IPS-20b (cell line): ENCODE data around the gene SSTR3.

ENCODE experiments used
- H3K27ac ChIP-seq: one replicate; pipeline ENCODE4 v1.5.1; 2013; ENCODE audit warnings: low read length
- H3K27me3 ChIP-seq: 2 replicates; pipeline ENCODE4 v1.6.1; 2013; ENCODE audit warnings: mild to moderate bottlenecking, low read length, inconsistent platforms; ENCODE audit not compliant: insufficient read depth
- H3K36me3 ChIP-seq: 2 replicates; pipeline ENCODE4 v1.6.1; 2013; ENCODE audit warnings: low read depth, mild to moderate bottlenecking, inconsistent platforms, low read length, moderate library complexity; ENCODE audit not compliant: insufficient read depth
- H3K4me1 ChIP-seq: 2 replicates; pipeline ENCODE4 v1.6.1; 2013; ENCODE audit warnings: mild to moderate bottlenecking, control low read depth, inconsistent platforms, low read length, moderate library complexity; ENCODE audit not compliant: insufficient read depth
- H3K4me3 ChIP-seq: 2 replicates; pipeline ENCODE4 v1.5.1; 2013; ENCODE audit warnings: mild to moderate bottlenecking, low read length, inconsistent platforms
- H3K9ac ChIP-seq: 2 replicates; pipeline ENCODE4 v1.6.1; 2013; ENCODE audit warnings: low read depth, mild to moderate bottlenecking, inconsistent platforms, low read length, moderate library complexity
- H3K9me3 ChIP-seq: 2 replicates; pipeline ENCODE4 v1.6.1; 2013; ENCODE audit warnings: mild to moderate bottlenecking, low read depth, low read length, inconsistent platforms; ENCODE audit not compliant: insufficient read depth

SSTR3 gene

DNA sequence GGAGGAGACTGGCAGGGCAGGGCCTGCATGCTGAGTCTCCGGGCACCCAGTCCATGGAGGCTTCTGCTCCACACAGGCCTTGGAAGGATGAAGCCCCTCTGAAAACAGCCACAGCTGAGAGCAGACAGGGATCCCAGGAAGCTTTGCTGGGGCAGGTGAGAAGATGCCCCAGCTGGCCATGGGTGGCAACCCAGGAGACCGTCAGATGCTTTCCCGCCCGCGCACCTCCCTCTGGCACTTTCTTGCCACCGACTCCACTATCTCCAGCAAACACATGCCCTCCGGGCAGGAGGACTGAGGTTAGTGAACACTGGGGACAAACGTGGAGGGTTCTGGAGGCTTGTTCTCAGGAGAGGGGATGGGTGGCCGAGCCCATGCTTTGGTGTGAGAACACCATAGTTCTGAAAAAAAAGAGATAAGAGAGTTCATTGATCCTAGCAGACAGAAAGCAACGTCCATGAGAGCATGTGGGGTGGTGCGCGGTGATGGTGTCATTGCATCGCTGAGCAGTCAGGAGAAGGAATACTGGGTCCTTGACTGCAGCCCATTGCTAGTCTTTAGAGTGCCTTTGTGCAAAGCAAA lies 26.5 kb downstream of the SSTR3 start:
- Histone ChIP-seq H3K9me3 (no peaks in the 10 kb centered on the region), H3K4me3 (no peak overlapping the region), H3K36me3 (no peaks in the 10 kb centered on the region), H3K4me1 (peaks cover 25% of the 10 kb centered on the region; the same call in 1 of the 2 replicates), H3K27ac (no peak overlapping the region), H3K27me3 (no peaks in the 10 kb centered on the region), H3K9ac (no peak overlapping the region)

DNA sequence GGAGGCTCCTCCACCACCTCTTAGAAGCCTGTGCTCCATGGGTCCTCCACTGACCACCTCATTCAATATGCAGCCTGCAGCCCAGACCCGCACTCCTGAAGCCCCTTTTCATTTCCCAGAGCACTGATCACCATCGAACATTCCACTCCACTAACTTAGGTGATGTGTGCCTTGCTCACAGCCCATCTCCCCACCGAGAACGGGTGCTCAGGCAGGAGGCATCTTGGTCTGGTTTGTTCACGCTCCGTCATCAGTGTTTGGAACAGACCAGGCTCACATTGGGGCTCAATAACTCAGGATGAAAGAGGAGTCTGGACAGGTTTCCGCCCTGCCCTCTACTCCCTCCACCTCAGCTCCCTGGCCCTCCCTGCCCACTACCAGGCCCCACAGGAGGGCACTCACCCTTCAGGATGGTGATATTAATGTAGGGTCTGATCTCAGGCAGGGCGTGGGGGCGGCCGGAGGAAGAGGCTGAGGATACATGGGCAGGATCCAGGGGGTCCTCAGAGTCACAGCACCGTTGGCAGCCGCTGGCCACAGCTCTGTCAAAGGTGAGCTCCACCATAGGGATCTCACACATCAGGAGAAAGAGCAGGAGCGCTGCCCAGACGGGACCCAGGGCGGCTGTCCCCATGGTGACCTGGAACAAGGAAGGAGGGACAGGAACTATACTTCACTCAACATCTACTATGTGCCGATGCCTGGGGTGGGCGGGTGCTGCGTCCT lies 27.3 kb downstream of the SSTR3 start:
- H3K4me1 ChIP-seq = peaks cover 24% of the 10 kb centered on the region; the same call in 1 of the 2 replicates

GRCh38 chr22:37184380-37184755 lies 27.9 kb downstream of the SSTR3 start:
- Histone ChIP-seq H3K9me3 (no peaks in the 10 kb centered on the region), H3K4me3 (no peak overlapping the region), H3K27me3 (no peaks in the 10 kb centered on the region), H3K4me1 (peaks cover 18% of the 10 kb centered on the region; the same call in 1 of the 2 replicates), H3K36me3 (no peaks in the 10 kb centered on the region), H3K9ac (no peak overlapping the region), H3K27ac (no peak overlapping the region)

More for the DNA sequence above, 27.3 kb downstream of the SSTR3 start:
- Histone ChIP-seq H3K9ac (no peak overlapping the region), H3K4me3 (no peak overlapping the region), H3K27me3 (no peaks in the 10 kb centered on the region), H3K36me3 (no peaks in the 10 kb centered on the region), H3K27ac (no peak overlapping the region), H3K9me3 (no peaks in the 10 kb centered on the region)

DNA sequence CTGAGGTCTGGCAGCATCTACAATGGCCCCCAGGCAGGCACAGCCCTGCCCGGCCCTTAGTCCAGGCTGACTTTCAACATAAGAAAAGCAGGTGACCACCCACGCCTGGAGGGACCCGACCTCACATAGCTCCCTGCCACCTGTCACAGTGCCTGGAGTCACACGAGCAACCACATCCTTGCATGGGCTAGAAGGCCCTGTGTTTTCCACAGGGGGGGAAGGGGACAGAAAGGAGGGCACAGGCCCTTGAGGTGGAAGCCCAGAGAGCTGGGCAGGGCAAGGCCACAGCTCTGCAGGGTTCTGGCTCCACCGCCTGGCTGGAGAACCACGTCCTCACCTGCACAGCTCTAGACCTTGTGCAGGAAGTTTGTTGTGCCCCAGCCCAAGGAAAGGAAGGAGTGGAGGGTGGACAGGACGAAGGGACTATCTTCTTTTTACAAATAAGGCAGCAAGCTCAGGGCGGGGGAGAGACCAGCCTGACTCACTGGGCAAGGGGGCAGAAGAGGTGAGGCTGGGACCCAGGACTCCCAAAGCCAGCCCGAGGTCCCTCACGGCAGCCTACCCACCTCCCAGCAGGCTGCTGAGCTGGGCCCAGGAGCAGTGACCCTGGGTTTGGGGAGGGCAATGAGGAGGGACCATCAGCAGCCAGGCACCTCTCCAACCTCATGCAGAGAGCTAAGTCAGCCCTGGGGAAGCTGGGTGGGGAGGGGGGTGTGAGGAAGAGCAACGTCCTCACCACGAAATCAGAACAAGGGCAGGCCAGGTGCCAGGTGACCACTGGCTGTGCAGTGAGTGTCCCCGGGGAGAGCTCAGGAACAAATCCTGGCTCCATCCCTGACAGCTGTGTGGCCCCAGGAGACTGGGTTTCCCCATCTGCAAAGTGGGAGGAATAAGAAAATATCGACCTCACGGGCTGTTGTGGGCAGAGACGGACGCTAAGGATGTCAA lies 28.6 kb downstream of the SSTR3 start:
- no peak overlapping the region for H3K27ac ChIP-seq

DNA sequence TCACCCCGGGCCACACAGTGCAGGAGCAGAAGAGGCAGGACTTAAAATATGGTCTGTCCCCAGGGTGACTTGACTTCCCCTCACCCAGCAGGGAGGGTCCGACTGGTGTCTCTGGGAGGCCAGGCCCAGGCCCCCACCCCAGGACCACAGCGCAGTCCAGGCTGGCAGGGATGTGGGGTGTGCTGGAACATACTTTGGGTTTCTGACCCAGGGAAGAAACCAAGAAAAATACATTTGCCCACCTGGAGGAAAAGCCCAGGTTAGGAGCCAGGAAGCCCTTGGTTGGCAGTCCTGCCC lies 29.4 kb downstream of the SSTR3 start:
- H3K4me3 ChIP-seq = no peak overlapping the region
- no peak overlapping the region for H3K9ac ChIP-seq
- no peak overlapping the region for H3K27ac ChIP-seq
- no peaks in the 10 kb centered on the region for H3K27me3 ChIP-seq
- H3K4me1 ChIP-seq = peaks cover 12% of the 10 kb centered on the region
- H3K9me3 ChIP-seq = no peaks in the 10 kb centered on the region
- no peaks in the 10 kb centered on the region for H3K36me3 ChIP-seq

More for the DNA sequence above, 28.6 kb downstream of the SSTR3 start:
- Histone ChIP-seq H3K4me3 (no peak overlapping the region), H3K9ac (no peak overlapping the region), H3K36me3 (no peaks in the 10 kb centered on the region), H3K27me3 (no peaks in the 10 kb centered on the region), H3K9me3 (no peaks in the 10 kb centered on the region), H3K4me1 (peaks cover 11% of the 10 kb centered on the region)

DNA sequence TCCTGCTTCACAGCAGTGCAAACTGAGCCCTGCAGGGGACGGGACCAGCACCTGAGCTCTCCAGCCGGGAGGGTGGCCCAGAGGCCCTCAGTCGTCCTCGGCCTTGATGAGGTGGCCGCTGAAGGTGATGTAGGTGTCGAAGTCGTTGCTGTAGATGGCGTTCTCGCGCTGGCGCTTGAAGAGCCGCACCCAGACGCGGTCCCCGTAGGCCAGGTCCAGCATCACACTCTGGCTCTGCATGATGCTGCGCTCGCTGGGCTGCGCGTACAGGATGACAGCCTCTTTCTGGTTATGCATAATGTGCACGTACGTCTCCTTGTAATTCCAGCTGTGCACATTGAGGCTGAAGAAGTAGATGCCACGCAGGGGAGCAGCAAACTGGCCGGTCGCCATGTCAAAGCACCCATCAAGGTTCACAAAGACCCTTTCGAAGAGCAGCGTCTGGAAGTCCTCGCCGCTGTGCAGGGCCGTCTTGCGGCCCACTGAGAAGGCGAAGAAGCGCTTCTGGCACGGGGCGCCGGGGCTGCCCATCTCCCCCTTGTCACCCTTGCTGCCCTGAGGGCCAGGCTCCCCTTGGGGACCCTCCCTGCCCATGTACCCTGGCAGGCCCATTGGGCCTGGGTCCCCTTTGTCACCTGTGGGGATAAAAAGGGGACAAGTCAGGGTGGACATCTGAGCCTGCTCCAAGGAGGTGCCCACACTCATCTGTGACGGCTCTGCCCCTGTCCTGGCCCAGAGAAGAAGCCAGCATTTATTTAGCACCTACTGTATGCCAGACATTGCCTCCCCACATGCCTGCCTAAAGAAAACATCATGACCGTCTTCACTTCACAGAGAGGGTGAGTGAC lies 30.0 kb downstream of the SSTR3 start:
- no peak overlapping the region for H3K9ac ChIP-seq
- no peak overlapping the region for H3K4me3 ChIP-seq
- no peaks in the 10 kb centered on the region for H3K27me3 ChIP-seq
- no peak overlapping the region for H3K27ac ChIP-seq
- no peaks in the 10 kb centered on the region for H3K36me3 ChIP-seq
- H3K9me3 ChIP-seq = no peaks in the 10 kb centered on the region
- peaks cover 12% of the 10 kb centered on the region for H3K4me1 ChIP-seq

DNA sequence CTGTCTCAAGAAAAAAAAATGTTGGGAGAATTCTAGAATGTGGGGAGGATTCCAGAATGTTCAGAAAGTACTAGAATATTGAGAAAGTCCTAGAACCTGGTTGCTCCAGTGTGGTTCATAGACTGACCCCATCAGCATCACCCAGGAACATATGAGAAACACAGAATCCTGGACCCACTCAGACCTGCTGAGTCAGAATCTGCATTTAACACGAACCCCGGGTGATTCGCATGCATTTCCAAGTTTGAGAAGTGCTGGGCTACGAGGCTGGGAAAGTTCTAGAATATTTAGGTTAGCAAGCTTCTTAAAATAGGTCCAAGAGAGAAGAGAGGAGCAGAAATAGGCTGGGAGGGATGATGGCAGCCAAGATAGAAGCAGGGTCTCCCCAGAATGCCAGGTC lies 30.6 kb downstream of the SSTR3 start:
- peaks cover 6% of the 10 kb centered on the region for H3K4me1 ChIP-seq
- H3K36me3 ChIP-seq = no peaks in the 10 kb centered on the region
- H3K9me3 ChIP-seq = no peaks in the 10 kb centered on the region
- no peaks in the 10 kb centered on the region for H3K27me3 ChIP-seq
- no peak overlapping the region for H3K27ac ChIP-seq
- H3K4me3 ChIP-seq = no peak overlapping the region
- H3K9ac ChIP-seq = no peak overlapping the region

DNA sequence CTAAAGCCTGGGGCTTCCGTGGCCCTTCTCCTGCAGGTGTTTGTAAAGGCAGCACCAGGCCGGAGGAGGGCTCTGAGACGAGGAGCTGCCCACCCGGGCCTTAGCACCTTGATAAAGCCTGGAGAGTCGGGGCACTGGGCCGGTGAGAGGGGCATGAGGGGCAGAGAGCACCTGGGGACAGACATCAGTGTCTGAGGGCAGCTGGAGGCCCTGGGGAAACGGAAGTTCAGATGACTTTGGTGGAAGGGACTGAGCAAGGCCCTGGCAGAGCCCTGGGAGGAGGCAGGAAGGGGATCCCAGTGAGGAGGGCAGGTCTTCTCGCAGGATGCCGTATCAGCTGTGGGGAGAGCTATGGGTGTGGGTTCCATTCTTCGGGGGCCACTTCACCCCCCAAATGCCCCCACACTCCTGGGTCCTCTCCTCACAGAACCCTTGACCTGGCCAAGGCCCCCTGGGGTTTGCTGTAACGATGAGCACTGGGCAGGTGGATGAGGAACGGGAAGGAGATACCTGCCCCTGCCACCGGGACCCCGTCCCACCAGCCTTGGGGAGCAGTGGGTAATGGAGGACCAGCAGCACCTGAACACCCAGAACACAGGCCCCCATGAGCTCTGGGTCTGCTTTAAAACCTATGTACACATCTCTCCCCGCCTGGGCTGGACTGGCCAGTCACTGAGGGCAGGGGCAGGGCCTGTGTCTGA lies 31.6 kb downstream of the SSTR3 start:
- peaks cover 3% of the 10 kb centered on the region; the same call in 1 of the 2 replicates for H3K4me1 ChIP-seq
- H3K27ac ChIP-seq = no peak overlapping the region
- H3K4me3 ChIP-seq = no peak overlapping the region
- no peak overlapping the region for H3K9ac ChIP-seq
- H3K36me3 ChIP-seq = no peaks in the 10 kb centered on the region
- H3K27me3 ChIP-seq = no peaks in the 10 kb centered on the region
- no peaks in the 10 kb centered on the region for H3K9me3 ChIP-seq

DNA sequence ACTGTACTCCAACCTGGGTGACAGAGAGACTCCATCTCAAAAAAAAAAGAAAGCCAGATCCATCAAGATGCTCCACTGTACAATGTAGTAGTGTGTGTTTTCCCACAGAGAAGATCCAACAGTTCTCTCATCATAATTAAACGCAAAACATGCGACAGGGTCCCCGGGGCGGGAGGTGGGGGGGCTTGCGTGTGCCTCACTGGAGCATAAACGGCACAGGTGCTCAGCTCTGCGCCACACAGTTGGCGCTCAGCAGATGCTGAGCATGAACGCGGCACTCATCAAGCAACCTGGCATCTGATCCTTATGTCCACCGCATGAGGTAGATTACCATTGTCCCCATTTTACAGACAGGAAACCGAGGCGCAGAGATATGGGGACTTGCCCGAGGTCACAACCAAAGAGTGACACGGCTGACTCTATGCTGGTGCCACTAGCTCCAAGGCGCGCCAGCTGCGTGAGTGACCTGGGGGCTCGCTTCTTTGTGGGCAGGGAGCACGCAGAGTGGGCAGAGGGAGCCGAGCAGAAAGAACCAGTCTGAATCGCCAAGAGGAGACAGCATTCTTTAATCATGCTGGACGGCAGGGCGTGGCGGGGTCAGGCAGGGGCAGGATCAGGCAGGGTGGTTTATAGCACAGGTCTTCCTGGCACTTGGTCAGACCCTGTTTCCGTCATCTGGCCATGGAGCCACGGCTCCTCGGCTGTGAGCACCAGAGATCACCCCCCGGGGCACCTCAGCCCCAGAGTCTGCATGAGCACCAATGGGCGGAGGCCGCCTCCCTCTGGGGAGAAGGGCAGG lies 32.5 kb downstream of the SSTR3 start:
- Histone ChIP-seq H3K27ac (no peak overlapping the region), H3K4me3 (no peak overlapping the region), H3K4me1 (peaks cover 3% of the 10 kb centered on the region; the same call in 1 of the 2 replicates), H3K9ac (no peak overlapping the region), H3K9me3 (no peaks in the 10 kb centered on the region), H3K36me3 (no peaks in the 10 kb centered on the region), H3K27me3 (no peaks in the 10 kb centered on the region)

DNA sequence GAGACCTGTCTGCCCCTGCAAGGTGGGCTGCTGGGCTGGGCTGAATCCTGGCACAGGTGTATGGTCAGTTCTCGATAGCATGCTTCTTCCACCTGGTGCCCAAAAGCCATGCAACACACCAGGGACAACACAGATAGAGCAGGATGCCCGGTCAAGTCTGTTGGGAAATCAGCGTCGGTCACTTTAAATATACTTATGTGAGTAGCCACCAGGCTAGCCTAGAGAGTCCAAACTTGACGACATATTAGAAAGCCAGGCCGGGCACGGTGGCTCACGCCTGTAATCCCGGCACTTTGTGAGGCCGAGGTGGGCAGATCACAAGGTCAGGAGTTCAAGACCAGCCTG lies 33.2 kb downstream of the SSTR3 start:
- H3K27me3 ChIP-seq = no peaks in the 10 kb centered on the region
- peak overlapping the region; percentile 26; the same call in 1 of the 2 replicates for H3K9ac ChIP-seq
- H3K36me3 ChIP-seq = no peaks in the 10 kb centered on the region
- H3K9me3 ChIP-seq = no peaks in the 10 kb centered on the region
- H3K27ac ChIP-seq = no peak overlapping the region
- H3K4me1 ChIP-seq = peaks cover 3% of the 10 kb centered on the region; the same call in 1 of the 2 replicates
- H3K4me3 ChIP-seq = no peak overlapping the region
